ENCODE measurements around the gene BLM.
A peak's percentile ranks its signal among the peaks of the same experiment; 100 is the strongest.

BLM gene

GRCh38 chr15:90691982-90692773, 25.0 kb upstream of the BLM start:
- DNase-seq, result no peak

- DNase-seq, result no peak
Measured at GRCh38 chr15:90694987-90695386, 22.2 kb upstream of the BLM start.

GRCh38 chr15:90697175-90697574, 20.0 kb upstream of the BLM start:
- no peak for DNase-seq

GRCh38 chr15:90698629-90699028, 18.5 kb upstream of the BLM start:
- no peak for DNase-seq

GRCh38 chr15:90701048-90701447, 16.1 kb upstream of the BLM start:
- DNase-seq, result no peak

- DNase-seq, result no peak
Measured at GRCh38 chr15:90701880-90702630, 15.1 kb upstream of the BLM start.

GRCh38 chr15:90703455-90703854, 13.7 kb upstream of the BLM start:
- DNase-seq, result no peak

GRCh38 chr15:90705212-90705611, 11.9 kb upstream of the BLM start:
- no peak for DNase-seq

DNA sequence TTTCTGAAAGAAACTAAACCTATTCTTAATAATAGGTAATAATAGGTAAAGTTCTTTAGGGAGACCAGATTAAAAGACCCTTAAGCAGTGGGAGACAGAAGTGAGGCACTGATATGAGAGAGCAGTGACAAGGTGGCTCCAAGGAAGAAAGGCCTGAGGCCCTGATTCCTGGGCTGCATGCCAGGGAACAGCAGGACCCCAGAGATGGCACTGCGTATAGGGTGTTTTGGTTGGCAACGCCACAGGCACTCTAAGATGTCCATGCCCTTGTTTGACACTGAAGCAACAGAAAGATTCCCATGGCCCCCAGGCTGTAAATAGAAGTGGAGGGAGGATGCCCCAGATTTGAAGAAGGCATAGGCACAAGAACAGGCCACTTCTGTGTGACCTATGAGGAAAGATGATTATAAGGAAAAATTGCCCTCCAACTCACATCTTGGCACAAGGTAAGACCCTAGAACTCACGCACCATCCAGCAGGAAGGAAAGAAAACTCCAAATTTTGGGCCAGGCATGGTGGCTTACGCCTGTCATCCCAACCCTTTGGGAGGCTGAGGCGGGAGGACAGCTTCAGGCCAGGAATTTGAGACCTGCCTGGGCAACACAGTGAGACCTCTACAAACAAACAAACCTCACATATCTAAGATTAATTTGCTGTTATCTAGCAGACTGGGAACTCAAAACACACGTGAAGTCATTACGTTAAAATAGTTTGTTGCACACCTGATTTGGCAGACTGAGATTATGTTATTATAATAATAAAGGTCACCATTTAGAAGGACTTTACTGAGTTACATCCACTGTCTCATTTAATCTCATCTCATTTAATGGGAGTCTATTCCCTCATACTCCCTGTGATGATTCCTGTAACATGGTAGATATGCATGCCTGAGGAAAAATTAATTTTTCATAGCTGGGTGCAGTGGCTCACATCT, 10.5 kb upstream of the BLM start:
- peak; percentile 76 for DNase-seq

- DNase-seq, result no peak
Measured at GRCh38 chr15:90707489-90707888, 9.7 kb upstream of the BLM start.

DNA sequence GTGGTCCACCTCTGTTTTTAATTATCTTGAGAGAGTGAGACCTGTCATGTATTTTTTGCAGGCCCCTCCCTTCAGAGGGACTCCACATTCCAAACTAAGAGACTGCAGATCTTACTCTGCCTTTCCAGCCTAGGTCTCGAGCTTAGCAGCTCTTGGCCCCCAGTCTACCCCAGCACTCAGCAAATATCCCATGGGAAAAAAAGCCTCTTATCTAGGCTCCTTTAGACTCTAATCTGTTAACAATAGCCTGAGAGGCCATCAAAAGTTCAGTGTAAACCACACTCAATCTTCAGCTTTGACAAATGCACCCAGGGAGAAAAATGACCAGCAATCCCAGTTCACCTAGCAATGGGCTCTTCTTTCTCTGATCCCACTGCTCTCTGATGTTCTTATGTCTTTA, 8.6 kb upstream of the BLM start:
- no peak for DNase-seq

DNA sequence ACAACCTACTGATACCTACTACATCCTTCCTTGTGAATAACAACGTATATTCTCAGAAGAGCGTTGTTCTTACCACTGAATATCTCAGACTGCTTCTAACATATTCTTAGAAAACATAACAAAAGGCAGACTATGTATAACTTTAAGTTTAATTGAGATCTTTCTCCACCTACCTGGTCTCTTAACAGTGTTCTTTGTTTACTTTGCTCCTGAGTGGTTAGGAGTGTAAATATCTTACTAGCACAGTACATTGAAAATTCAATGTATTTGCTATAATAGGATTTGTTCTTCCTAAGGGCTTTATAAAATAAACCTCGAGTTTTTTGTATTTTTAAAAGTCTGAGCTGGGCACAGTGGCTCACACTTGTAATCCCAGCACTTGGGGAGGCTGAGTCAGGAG, 7.9 kb upstream of the BLM start:
- no peak for DNase-seq

- no peak for DNase-seq
Measured at GRCh38 chr15:90710436-90711027, 6.6 kb upstream of the BLM start.

GRCh38 chr15:90711418-90711824, 5.7 kb upstream of the BLM start:
- peak; percentile 45 for DNase-seq

DNA sequence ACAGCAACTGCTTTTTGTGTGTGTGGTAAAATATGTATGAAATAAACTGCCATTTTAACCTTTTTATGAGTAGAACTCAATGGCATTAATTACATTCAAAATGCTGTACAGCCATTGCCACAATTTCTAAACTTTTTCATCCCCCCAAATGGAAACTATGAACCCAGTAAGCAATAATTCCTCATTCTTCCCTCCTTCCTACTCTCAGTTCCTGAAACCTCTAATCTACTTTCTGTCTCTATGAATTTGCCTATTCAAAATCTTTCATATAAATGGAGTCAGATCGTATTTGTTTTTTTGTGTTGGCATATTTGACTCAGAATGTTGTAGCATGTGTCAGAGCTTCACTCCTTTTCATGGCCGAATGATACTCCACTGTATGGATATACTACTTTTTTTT, 5.3 kb upstream of the BLM start:
- DNase-seq, result no peak

GRCh38 chr15:90713081-90713480, 4.1 kb upstream of the BLM start:
- DNase-seq, result no peak

DNA sequence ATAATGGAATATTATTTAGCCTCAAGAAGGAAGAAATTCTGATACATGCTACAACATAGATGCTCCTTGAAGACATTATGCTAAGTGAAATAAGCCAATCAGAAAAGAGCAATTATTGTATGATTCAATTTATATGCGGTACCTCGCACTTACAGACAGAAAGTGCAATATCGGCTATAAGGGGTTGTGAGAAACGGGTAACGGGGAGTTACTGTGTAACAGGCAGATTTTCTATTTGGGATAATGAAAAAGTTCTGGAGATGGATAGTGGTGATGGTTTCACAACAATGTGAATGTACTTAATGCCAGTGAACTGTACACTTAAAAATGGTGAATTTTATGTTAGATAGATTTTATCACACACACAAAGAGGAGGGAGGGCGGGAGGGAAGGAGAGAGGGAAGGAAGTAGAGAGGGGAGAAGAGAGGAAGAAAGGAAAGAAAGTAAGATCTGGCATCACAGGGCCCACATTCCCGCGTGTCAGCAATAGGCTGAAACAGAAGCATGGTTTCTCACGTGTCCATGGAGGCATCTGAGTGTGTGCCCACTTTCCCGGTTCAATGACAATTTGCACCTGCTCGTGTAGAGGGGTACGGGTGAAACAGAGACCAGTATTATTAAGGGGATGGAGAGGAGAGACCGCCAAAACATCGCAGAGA, 700 bp upstream of the BLM start:
- no peak for DNase-seq

DNA sequence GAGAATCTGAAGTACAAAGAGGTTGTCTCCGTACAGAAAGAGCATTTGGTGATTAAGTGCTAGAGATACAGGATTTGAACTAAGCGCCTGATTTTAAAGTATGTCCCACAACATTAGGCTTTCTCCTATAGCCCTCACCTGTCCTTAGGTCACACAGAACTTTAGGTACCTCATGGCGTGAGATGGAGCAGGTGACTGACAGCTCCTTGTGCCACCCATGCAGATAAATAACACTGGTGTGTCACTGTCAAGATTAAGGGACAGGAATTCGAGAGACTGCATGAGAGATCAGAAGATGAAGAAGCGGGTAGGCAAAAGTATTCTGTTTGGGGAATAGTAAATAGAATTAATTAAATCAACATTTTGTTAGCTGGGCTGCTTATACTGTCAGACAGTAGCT, 1.1 kb downstream of the BLM start:
- no peak for DNase-seq

GRCh38 chr15:90720131-90720530, 3.0 kb downstream of the BLM start:
- no peak for DNase-seq

- DNase-seq, result no peak
Measured at GRCh38 chr15:90729261-90729660, 12.1 kb downstream of the BLM start.

GRCh38 chr15:90730290-90730689, 13.1 kb downstream of the BLM start:
- no peak for DNase-seq

GRCh38 chr15:90735923-90736322, 18.8 kb downstream of the BLM start:
- DNase-seq, result no peak
